GM21390 (cell line): ENCODE results near the gene ALMS1.
"Not testable (repeated sequence)": the region's sequence is repeated elsewhere in the genome, so short reads cannot be mapped to it uniquely, and the experiment has no call there.

ENCODE experiments used
- ATAC-seq: cut with Tn5 transposase; IDR thresholded peaks from one replicate; pipeline ENCODE4 v1.9.1; 2021; ENCODE audit not compliant: unreplicated experiment

The ALMS1 gene

GRCh38 chr2:73403237-73403636 is 17.6 kb downstream of the ALMS1 start:
- no peak for ATAC-seq

GRCh38 chr2:73404409-73404808 is 18.8 kb downstream of the ALMS1 start:
- no peak for ATAC-seq

- ATAC-seq: no peak
These were observed 21.4 kb downstream of the ALMS1 start for GRCh38 chr2:73406996-73407395.

DNA sequence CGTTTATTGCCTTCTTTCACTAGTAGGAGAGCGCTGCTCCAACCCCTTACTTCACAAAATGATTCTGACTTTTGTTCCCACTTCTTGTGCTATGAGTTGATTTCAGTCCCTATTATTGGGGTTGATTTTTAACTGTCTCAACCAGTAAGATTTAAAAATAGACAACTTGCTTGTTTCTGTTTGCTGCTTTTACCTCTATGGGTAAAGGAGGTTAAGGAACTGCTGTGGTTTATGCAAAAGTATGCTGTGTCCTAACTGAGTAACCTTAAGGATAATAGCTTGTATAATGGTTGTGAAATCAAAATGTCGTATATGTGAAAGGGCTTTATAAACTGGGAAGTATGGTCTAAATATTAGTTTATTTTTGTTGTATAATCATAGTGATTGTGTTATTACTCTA is 22.6 kb downstream of the ALMS1 start:
- ATAC-seq: peak; percentile 89

DNA sequence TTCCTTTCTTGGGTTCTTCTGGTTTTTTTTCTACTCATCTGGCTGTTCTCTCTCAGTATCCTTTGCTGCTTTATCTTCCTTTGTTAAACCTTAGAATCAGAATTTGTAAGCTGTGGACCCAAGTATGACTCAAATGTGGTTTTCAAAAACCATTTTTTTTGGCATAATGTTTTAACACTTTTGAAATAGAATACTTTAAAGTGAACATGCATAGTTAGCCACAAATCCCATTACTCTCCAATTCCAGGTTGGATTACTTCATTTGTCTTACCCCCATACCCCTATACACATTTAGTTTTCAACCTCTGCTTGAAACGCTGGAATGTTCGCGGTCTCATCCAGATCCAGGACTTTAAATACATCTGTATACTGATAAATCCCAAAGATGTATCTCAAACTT is 29.1 kb downstream of the ALMS1 start:
- no peak for ATAC-seq

DNA sequence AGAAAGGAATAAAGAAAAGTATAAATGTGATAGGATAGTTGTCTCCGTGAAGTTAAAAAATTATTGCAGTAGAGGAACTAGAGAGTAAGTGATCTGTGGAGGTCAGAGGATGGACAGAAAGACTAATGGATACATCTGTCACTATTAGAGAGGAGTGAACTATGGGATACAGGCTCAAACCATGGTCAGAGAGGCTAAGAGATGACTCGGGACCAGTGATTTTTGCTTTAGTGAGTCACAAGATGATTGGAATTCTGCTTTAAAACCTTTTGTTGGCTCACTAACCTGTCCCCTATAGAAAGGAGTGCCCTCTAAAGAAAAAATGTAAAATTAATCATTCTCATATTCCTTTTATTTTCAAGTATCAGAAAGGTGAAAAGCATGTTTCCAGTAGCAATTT is 30.3 kb downstream of the ALMS1 start:
- no peak for ATAC-seq

- ATAC-seq: no peak
These were observed 32.7 kb downstream of the ALMS1 start for GRCh38 chr2:73418343-73418742.

- ATAC-seq: no peak
These were observed 38.3 kb downstream of the ALMS1 start for GRCh38 chr2:73423913-73424312.

DNA sequence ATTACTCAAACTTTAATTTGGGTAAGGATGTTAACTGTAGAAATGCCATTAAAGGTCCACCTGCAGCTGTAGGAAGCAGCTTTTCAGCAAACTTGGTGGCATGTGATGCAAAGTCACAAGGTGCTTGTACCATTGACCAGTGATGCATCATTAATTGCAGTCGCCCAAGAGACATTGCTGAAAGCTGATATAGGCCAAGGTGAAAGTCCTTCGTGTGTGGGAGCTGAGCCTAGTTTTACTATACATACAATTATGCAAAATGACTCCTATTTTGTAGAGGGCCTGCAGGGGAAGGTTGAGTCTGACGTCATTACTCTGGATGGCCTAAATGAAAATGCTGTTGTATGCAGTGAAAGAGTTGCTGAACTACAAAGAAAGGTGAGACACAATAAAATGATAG is 40.5 kb downstream of the ALMS1 start:
- ATAC-seq: no peak

GRCh38 chr2:73436019-73436418 is 50.4 kb downstream of the ALMS1 start:
- no peak for ATAC-seq

- no peak for ATAC-seq
These were observed 58.6 kb downstream of the ALMS1 start for GRCh38 chr2:73444202-73444601.

DNA sequence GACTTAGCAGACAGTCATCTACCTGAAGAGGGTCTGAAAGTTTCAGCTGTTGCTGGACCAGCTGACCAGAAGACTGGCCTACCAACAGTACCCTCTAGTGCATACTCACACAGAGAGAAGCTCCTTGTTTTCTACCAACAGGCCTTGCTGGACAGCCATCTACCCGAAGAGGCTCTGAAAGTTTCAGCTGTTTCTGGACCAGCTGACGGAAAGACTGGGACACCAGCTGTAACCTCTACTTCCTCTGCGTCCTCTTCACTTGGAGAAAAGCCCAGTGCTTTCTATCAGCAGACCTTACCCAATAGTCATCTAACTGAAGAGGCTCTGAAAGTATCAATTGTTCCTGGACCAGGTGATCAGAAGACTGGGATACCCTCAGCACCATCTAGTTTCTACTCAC is 63.2 kb downstream of the ALMS1 start:
- ATAC-seq: no peak

DNA sequence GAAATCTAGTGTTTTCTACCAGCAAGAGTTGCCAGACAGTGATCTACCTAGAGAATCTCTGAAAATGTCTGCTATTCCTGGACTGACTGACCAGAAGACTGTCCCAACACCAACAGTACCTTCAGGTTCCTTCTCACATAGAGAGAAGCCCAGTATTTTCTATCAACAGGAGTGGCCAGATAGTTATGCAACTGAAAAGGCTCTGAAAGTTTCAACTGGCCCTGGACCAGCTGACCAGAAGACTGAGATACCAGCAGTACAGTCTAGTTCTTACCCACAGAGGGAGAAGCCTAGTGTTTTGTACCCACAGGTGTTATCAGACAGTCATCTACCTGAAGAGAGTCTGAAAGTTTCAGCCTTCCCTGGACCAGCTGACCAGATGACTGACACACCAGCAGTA is 63.8 kb downstream of the ALMS1 start:
- ATAC-seq: no peak

DNA sequence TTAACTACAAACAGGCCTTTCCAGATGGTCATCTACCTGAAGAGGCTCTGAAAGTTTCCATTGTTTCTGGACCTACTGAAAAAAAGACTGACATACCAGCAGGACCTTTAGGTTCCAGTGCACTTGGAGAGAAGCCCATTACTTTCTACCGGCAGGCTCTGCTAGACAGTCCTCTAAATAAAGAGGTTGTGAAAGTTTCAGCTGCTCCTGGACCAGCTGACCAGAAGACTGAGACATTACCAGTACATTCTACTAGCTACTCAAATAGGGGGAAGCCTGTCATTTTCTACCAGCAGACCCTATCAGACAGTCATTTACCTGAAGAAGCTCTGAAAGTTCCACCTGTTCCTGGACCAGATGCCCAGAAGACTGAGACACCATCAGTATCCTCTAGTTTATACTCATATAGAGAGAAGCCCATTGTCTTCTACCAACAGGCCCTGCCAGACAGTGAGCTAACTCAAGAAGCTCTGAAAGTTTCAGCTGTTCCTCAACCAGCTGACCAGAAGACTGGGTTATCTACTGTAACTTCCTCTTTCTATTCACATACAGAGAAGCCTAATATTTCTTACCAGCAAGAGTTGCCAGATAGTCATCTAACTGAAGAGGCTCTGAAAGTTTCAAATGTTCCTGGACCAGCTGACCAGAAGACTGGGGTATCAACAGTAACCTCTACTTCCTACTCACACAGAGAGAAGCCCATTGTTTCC is 65.8 kb downstream of the ALMS1 start:
- peak; percentile 92 for ATAC-seq

- no peak for ATAC-seq
These were observed 72.3 kb downstream of the ALMS1 start for GRCh38 chr2:73457982-73458381.

DNA sequence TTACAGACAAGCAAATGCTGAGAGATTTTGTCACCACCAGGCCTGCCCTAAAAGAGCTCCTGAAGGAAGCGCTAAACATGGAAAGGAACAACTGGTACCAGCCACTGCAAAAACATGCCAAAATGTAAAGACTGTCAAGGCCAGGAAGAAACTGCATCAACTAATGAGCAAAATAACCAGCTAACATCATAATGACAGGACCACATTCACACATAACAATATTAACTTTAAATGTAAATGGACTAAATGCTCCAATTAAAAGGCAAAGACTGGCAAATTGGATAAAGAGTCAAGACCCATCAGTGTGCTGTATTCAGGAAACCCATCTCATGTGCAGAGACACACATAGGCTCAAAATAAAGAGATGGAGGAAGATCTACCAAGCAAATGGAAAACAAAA is 76.8 kb downstream of the ALMS1 start:
- not testable (repeated sequence) for ATAC-seq

- ATAC-seq: no peak
These were observed 82.7 kb downstream of the ALMS1 start for GRCh38 chr2:73468376-73468775.

DNA sequence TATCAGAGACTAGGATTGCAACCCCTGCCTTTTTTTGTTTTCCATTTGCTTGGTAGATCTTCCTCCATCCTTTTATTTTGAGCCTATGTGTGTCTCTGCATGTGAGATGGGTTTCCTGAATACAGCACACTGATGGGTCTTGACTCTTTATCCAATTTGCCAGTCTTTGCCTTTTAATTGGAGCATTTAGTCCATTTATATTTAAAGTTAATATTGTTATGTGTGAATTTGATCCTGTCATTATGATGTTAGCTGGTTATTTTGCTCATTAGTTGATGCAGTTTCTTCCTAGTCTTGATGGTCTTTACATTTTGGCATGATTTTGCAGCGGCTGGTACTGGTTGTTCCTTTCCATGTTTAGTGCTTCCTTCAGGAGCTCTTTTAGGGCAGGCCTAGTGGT is 98.2 kb downstream of the ALMS1 start:
- not testable (repeated sequence) for ATAC-seq

DNA sequence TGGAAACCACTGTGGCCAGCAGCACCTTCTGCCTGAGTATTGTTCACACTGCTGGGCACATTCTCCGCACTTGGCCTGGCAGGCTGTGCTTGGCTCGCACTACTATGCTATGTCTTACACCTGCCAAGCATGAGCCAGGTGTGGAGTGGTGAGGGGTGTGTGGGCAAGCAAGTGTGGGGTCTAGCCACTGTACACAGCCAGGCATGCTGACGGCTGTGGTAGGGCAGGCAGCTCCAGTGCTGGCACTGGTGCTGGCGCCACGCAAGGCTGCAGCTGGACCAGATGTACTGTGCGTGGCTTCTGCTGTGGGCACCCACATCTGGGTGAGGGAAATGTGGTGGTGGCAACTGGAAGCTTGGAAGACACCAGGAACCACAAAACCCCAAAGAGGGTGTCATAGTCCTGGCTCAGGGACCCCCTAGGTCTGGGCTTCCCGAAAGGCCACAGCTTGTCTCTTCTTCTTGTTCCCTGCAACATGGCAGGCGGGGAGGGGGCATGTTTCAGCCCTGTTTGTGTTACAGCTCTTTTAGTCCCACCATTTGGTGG is 101.5 kb downstream of the ALMS1 start:
- no peak for ATAC-seq

DNA sequence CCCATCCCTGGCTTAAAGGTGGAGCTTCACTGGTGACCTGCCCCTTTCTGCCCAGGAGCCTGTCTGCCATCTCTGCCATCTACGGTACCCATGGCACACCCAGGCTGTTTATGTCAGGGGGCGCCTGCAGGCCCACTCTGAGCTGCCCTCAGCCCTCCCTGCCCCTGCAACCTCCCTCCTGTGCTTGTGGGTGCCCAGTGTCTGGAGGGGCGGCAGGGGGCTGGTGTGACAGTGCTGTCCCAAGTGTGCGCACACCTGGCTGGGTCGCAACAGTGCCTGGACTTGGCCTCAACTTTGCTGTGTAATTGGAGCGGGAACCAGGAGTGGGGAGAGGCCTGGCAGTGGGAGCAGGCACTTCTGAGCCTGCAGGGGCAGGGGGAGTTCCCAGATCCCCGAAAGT is 102.4 kb downstream of the ALMS1 start:
- ATAC-seq: no peak

GRCh38 chr2:73489053-73489452 is 103.4 kb downstream of the ALMS1 start:
- ATAC-seq: no peak

- no peak for ATAC-seq
These were observed 108.4 kb downstream of the ALMS1 start for GRCh38 chr2:73494031-73494430.

DNA sequence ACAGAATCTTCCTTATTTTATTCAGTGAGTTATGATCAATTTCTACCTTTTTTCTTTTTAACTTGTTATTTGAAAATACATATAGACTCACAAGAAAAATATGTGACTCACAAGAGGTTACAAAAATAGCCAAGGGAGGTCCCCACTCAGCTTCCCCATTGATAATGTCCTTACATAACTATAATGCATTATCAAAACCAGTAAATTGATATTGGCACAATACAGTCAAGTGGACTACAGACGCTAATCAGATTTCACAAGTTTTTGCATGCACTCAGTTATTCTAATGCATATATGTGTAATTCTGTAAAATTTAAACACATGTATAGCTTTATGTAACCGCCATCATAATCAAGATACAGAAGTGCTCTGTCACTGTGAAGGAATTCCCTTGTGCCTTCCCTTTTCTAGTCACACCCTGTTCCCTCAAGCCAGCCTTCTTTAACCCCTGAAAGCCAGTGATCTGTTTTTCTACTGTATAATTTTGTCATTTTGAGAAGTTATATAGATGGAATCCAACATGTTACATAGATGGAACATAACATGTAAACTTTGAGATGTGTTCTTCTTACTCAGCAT is 118.4 kb downstream of the ALMS1 start:
- ATAC-seq: no peak
